Psoas muscle (tissue), 8 donors: ENCODE measurements around the gene ELF3. TPM values are rescaled to one million over a fixed set of nuclear protein-coding genes. Genes with fewer than 3 reads are reported as not detected.
A peak's percentile ranks its signal among the peaks of the same experiment; 100 is the strongest.
"Not testable (repeated sequence)": the region's sequence is repeated elsewhere in the genome, so short reads cannot be mapped to it uniquely, and the experiment has no call there.

Experiments
- ATAC-seq, 4 donors: fragments of 200-7000 bp; cut with Tn5 transposase; one replicate each; pipeline ENCODE4 v1.9.1; 2020; ENCODE audit warnings: moderate library complexity in 3 of 4, mild to moderate bottlenecking in 2 of 4
- DNase-seq, 2 donors: peaks; one replicate each; pipeline ENCODE4 v3.0.0-alpha.2; 2020
- H3K27ac ChIP-seq: fragments of 200-600 bp; one replicate; pipeline ENCODE4 v1.8.0; 2022
- H3K27me3 ChIP-seq, 3 donors: fragments of 200-600 bp in 1 of 3; one replicate each; pipeline versions ENCODE4 v1.6.1 to v1.8.0; 2013 to 2022; ENCODE audit warnings: low read length in 2 of 3, mild to moderate bottlenecking in 2 of 3, moderate library complexity in 1 of 3; ENCODE audit not compliant: insufficient read depth in 3 of 3
- H3K36me3 ChIP-seq, 2 donors: fragments of 200-600 bp in 1 of 2; one replicate each; pipeline versions ENCODE4 v1.6.1 to v1.8.0; 2013 to 2022; ENCODE audit warnings: low read depth in 1 of 2, mild to moderate bottlenecking in 1 of 2, moderate library complexity in 1 of 2; ENCODE audit not compliant: insufficient read depth in 1 of 2
- H3K4me1 ChIP-seq: fragments of 200-600 bp; one replicate; pipeline ENCODE4 v1.8.0; 2022
- H3K4me3 ChIP-seq: fragments of 200-600 bp; one replicate; pipeline ENCODE4 v1.8.0; 2022; ENCODE audit warnings: mild to moderate bottlenecking
- H3K9me3 ChIP-seq: fragments of 200-600 bp; one replicate; pipeline ENCODE4 v1.8.0; 2022
- WGBS, 3 donors: extraction: QIAGEN DNeasy Blood & Tissue Kit; methylation state at CpG; one replicate each; pipeline versions ENCODE4 v1.1.6 to v1.1.7; 2013; 5-methylcytosine and 5-hydroxymethylcytosine counted together
- intact Hi-C, 2 donors: fragments of 100-400 bp; cut with DNase I; formaldehyde crosslinking; loops; one replicate each; pipeline versions ENCODE4 v1.11.0 to v1.14.2; 2022
- long read RNA-seq, 2 donors: library from polyadenylated mRNA; unstranded; transcript quantifications; one replicate each; pipeline ENCODE4 v2.0.0, GENCODE V29; 2021
- polyA plus RNA-seq, 3 donors: library from polyadenylated mRNA; stranded (reverse); fragments of 200-250 nt; gene quantifications; one replicate each; pipeline ENCODE4 v1.2.3, GENCODE V29; 2013
- total RNA-seq, 4 donors: library from RNA; stranded (reverse); fragmentation: NEBNext Ultra II Directional in 2 of 4; extraction: Animal tissue kit (Norgen Biotek cat#: 25700) in 2 of 4; gene quantifications; one replicate each; pipeline versions ENCODE4 v1.2.1 to v1.2.4, GENCODE V29; 2021 to 2023
- TF ChIP-seq, protein P1 (sequence below): fragments of 200-600 bp; IDR thresholded peaks from one replicate; pipeline ENCODE4 v1.8.0; 2022; ENCODE audit warnings: antibody characterized with exemption
- donor health status: healthy with polysubstance abuse.
- donor health status: DM: no; HTN: no; CAD: no; lungs with moderate emphysema.
- donor health status: Bipolar disorder and iron deficiency.
- donor health status: healthy.
- donor health status: DM: yes; HTN: yes; CAD: no.
- donor health status: DM: no; HTN: no; CAD: no.
- donor health status: DM: no; HTN: no; CAD: no.
- donor health status: DM: yes; HTN: yes; CAD: no.

ELF3 gene
- total RNA-seq (1 to 10 TPM in 1 of 4 donors, under 1 TPM in 3; 0.22 to 1.4 (median 0.50) TPM), polyA plus RNA-seq (under 1 TPM; 0.21 to 0.42 (median 0.25) TPM)
- long read RNA-seq, donor 1, result 0 reads
- long read RNA-seq, donor 2, result 0 reads

DNA sequence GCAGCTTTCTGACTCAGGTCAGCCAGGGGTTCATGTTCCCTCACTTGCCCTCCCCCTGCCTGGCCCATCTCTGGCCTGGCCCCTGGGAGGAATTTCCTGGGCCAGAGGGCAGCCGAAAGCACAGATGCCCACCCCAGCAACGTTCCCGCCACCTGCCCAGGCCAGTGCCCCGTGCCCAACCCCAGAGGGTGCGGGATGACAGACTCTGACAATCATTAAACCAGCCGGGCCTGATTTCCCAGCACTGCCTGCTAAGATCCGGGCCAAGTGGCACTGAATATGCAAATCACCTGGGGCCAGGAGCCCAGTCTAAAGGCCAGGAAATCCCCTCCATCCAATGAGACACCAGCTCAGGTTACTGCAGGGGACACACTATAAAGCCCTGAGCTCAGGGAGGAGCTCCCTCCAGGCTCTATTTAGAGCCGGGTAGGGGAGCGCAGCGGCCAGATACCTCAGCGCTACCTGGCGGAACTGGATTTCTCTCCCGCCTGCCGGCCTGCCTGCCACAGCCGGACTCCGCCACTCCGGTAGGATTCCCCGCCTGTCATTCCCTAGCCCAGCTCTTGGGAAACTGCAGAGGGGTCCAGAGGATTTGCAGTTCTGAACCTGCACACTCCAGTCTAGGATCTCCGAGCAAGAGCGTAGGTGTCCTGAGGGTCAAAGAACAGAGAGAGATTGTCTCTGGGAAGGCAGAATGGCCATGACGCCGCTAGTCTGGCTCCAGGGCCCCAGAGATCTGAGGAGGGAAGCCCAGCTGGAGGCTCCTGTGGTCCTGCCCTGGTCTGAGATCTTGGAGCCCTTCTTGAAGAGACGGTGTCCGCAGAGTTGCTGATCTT lies at the start of gene ELF3:
TSS of gene ELF3 (plus strand) at position 408 of the 836 bp plus-strand sequence. CDS start 550 bp downstream, outside the sequence.
- no peaks in the 10 kb centered on the region for H3K4me1 ChIP-seq
- WGBS, 3 donors, result 77 to 83% (median 80%) methylated on average over 24 of the region's 24 CpGs
- intact Hi-C loops, result no loop called here
- no peaks in the 10 kb centered on the region for H3K27me3 ChIP-seq
- H3K4me3 ChIP-seq, result no peak within 1 kb of the TSS
- DNase-seq, result no peak
- peak in 1 of 4 donors; percentile 39 for ATAC-seq
- no peaks in the 10 kb centered on the region for H3K9me3 ChIP-seq
- peaks cover 0 to 17% of the 10 kb centered on the region in 2 donors for H3K36me3 ChIP-seq
- TF ChIP-seq, protein P1, sequence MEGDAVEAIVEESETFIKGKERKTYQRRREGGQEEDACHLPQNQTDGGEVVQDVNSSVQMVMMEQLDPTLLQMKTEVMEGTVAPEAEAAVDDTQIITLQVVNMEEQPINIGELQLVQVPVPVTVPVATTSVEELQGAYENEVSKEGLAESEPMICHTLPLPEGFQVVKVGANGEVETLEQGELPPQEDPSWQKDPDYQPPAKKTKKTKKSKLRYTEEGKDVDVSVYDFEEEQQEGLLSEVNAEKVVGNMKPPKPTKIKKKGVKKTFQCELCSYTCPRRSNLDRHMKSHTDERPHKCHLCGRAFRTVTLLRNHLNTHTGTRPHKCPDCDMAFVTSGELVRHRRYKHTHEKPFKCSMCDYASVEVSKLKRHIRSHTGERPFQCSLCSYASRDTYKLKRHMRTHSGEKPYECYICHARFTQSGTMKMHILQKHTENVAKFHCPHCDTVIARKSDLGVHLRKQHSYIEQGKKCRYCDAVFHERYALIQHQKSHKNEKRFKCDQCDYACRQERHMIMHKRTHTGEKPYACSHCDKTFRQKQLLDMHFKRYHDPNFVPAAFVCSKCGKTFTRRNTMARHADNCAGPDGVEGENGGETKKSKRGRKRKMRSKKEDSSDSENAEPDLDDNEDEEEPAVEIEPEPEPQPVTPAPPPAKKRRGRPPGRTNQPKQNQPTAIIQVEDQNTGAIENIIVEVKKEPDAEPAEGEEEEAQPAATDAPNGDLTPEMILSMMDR, result no peak
- no peak within 1 kb of the TSS for H3K27ac ChIP-seq

DNA sequence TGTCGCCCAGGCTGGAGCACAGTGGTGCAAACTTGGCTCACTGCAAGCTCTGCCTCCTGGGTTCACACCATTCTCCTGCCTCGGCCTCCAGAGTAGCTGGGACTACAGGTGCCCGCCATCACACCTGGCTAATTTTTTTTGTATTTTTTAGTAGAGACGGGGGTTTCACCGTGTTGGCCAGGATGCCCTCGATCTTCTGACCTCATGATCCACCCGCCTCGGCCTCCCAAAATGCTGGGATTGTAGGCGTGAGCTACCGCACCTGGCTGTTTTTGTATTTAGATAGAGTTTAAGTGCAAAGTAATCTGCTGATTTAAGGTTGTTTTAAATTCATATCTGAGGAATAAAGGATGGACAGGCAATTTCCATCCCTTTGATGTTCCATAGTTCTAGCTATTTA lies 48.0 kb upstream of the ELF3 start:
- H3K4me3 ChIP-seq, H3K9me3 ChIP-seq, ATAC-seq, H3K27me3 ChIP-seq, H3K4me1 ChIP-seq, H3K27ac ChIP-seq, intact Hi-C loops, DNase-seq: not testable (repeated sequence)
- 90 to 97% (median 90%) methylated on average over 10 of the region's 10 CpGs for WGBS, 3 donors
- peaks cover 10 to 99% of the 10 kb centered on the region in 2 donors for H3K36me3 ChIP-seq

DNA sequence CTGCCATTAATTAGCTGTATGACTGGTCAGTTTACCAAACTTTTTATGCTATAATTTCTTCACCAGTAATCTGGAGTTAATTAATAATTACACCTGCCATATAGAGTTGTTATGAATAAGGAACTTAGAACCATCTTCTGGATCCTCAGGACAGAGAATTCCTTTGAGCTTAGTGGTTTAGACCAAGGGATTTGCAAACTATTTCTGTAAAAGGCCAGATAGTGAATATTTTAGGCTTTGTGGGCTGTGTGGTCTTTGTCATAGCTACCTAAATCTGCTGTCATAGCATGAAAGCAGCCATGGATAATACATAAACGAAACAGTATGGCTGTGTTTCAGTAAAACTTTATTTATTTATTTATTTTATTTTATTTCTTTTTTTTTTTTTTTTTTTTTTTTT lies 46.1 kb upstream of the ELF3 start:
- Histone ChIP-seq H3K27ac (no peak overlapping the region), H3K27me3 (no peaks in the 10 kb centered on the region), H3K36me3 (peaks cover 6 to 97% of the 10 kb centered on the region in 2 donors), H3K4me3 (no peak overlapping the region), H3K9me3 (no peaks in the 10 kb centered on the region), H3K4me1 (no peaks in the 10 kb centered on the region)
- 81 to 95% (median 93%) methylated on average over 1 of the region's 1 CpG for WGBS, 3 donors
- no peak for ATAC-seq
- DNase-seq, result no peak
- TF ChIP-seq, protein P1, result no peak
- intact Hi-C loops, result no loop called here

DNA sequence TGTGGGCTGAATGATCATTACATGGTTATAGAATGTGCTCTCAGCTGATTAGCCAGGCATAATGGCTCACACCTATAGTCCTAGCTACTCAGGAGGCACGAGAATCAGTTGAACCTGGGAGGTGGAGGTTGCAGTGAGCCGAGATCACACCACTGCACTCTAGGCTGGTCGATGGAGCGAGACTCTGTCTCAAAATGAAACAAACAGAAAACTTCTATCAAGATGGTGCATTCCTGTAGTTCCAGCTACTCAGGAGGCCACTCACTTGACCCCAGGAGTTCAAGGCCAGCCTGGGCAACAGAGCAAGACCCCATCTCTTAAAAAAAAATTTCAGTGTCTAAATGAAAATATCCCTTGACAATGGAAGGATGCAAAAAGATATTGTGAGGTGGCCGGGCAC lies 44.2 kb upstream of the ELF3 start:
- DNase-seq (no peak), ATAC-seq (no peak)
- intact Hi-C loops, result no loop called here
- no peaks in the 10 kb centered on the region for H3K27me3 ChIP-seq
- no peaks in the 10 kb centered on the region for H3K9me3 ChIP-seq
- H3K36me3 ChIP-seq, result peaks cover 9 to 97% of the 10 kb centered on the region in 2 donors
- no peak overlapping the region for H3K27ac ChIP-seq
- no peaks in the 10 kb centered on the region for H3K4me1 ChIP-seq
- TF ChIP-seq, protein P1, result no peak
- H3K4me3 ChIP-seq, result no peak overlapping the region
- WGBS, 3 donors, result 88 to 99% (median 93%) methylated on average over 5 of the region's 5 CpGs

DNA sequence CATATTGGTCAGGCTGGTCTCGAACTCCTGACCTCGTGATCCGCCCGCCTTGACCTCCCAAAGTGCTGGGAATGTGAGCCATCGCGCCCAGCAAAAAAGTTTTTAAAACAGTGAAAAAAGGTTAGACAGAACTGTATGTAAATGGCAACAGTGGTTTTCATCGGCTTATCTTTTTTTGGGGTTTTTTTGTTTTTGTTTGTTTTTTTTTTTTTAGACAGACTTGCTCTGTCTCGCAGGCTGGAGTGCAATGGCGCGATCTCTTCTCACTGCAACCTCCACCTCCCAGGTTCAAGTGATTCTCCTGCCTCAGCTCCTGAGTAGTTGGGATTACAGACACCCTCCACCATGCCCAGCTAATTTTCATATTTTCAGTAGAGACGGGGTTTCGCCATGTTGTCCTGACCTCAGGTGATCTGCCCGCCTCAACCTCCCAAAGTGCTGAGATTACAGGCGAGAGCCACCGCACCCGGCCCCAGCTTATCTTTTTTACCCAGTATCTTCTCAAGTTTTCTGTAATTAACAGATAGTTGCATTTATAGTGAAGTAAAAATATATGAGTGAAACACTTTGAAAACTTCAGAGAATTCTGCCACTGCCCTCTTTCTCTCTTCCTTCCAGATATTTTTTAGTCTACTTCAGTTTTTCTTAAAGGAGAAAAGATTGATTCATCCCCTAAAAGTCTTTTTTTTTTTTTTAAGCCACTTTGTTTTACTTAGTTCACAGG lies 42.0 kb upstream of the ELF3 start:
- Histone ChIP-seq H3K4me1 (peaks cover 7% of the 10 kb centered on the region), H3K9me3 (no peaks in the 10 kb centered on the region), H3K36me3 (peaks cover 9 to 75% of the 10 kb centered on the region in 2 donors), H3K27me3 (no peaks in the 10 kb centered on the region), H3K27ac (no peak overlapping the region), H3K4me3 (no peak overlapping the region)
- intact Hi-C loops, result no loop called here
- DNase-seq (no peak), ATAC-seq (no peak)
- TF ChIP-seq, protein P1, result no peak
- 90 to 91% (median 90%) methylated on average over 16 of the region's 16 CpGs for WGBS, 3 donors
